ENCODE data around the gene ARHGAP19. TPM values are rescaled to one million over a fixed set of nuclear protein-coding genes. Genes with fewer than 3 reads are reported as not detected.

Gene ARHGAP19
- polyA plus RNA-seq, 1 donor = 10.5 TPM

Other genes with a start within 250 kb of the ARHGAP19 start
- gene SLIT1, start 106.7 kb downstream of the ARHGAP19 start, polyA plus RNA-seq (ENCODE audit: insufficient read length) = 0.70 TPM
- 1.0 TPM for gene FRAT1, start 26.6 kb upstream of the ARHGAP19 start, polyA plus RNA-seq (ENCODE audit: insufficient read length)
- 3.6 TPM for gene FRAT2, start 42.1 kb upstream of the ARHGAP19 start, polyA plus RNA-seq (ENCODE audit: insufficient read length)
- gene RRP12, start 108.7 kb upstream of the ARHGAP19 start, polyA plus RNA-seq (ENCODE audit: insufficient read length) = 22.8 TPM
- gene PGAM1, start 133.6 kb upstream of the ARHGAP19 start, polyA plus RNA-seq (ENCODE audit: insufficient read length) = 86.9 TPM
- gene EXOSC1, start 153.4 kb upstream of the ARHGAP19 start, polyA plus RNA-seq (ENCODE audit: insufficient read length) = 22.8 TPM
- gene ZDHHC16, start 153.5 kb upstream of the ARHGAP19 start, polyA plus RNA-seq (ENCODE audit: insufficient read length) = 28.8 TPM
- 63.0 TPM for gene MMS19, start 205.8 kb upstream of the ARHGAP19 start, polyA plus RNA-seq (ENCODE audit: insufficient read length)
- 13.8 TPM for gene UBTD1, start 206.3 kb upstream of the ARHGAP19 start, polyA plus RNA-seq (ENCODE audit: insufficient read length)

Measured in forelimb muscle (tissue), 1 donor.